Hepatocyte (in vitro differentiated cells): ENCODE data around the gene UNC5A.

Source experiments
- EZH2 ChIP-seq: fragments of 200-600 bp; sonication (generic); IDR thresholded peaks from 2 replicates; pipeline ENCODE4 v1.6.1; 2016; ENCODE audit warnings: antibody characterized with exemption, mild to moderate bottlenecking, borderline replicate concordance
- TF ChIP-seq, protein P1 (sequence below): fragments of 200-600 bp; sonication (generic); IDR thresholded peaks from 2 replicates; pipeline ENCODE4 v1.5.1; 2016; ENCODE audit warnings: antibody characterized with exemption, mild to moderate bottlenecking; ENCODE audit not compliant: poor library complexity

DNA sequence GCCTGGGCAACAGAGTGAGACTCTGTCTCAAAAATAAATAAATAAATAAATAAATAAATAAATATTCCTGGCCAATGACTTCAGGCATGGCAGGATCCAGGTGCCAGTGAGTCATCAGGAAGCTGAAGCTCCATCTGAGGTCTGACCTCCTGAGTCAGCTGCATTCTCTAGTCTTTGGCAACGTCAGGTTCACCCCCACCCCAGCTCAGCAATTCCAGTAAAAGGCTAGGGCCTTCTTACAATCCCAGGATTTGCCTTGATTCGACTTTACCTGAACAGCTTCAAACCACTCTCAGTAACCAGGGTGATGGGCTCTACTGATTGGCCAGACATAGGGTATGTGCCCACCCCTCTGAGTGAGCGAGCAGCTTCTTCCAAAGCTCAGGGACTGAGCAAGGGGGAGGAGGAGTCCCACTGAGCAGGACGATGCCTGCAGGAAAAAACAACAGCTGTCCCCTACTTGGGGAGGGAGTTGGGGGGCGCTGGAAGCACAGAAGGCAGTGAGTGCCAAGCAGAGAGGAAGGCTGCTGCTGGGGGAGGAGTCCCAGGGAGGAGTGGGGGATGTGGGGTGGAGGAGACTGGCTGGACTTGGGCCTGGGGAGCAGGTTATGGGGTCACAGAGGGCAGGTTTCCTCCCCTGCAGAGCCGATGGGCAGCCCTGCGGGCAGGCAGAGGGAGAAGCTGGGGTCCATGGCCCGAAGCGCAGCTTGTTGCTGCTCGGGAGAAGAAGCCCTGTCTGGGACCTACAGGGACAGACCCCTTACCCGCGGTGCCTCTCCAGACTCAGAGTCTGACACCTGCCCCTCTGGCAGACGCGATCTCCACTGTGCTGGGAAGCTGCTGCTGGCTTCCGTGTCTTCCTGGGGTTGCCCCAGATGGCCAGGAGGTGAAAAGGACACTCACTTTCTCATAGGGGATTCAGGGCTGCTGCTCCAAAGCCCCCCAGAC, 25.9 kb upstream of the UNC5A start:
- TF ChIP-seq, protein P1, sequence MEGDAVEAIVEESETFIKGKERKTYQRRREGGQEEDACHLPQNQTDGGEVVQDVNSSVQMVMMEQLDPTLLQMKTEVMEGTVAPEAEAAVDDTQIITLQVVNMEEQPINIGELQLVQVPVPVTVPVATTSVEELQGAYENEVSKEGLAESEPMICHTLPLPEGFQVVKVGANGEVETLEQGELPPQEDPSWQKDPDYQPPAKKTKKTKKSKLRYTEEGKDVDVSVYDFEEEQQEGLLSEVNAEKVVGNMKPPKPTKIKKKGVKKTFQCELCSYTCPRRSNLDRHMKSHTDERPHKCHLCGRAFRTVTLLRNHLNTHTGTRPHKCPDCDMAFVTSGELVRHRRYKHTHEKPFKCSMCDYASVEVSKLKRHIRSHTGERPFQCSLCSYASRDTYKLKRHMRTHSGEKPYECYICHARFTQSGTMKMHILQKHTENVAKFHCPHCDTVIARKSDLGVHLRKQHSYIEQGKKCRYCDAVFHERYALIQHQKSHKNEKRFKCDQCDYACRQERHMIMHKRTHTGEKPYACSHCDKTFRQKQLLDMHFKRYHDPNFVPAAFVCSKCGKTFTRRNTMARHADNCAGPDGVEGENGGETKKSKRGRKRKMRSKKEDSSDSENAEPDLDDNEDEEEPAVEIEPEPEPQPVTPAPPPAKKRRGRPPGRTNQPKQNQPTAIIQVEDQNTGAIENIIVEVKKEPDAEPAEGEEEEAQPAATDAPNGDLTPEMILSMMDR = no peak
- TF ChIP-seq EZH2 = no peak
